Adrenal gland (tissue), 12 donors: ENCODE data around the gene ISCA1. TPM values are rescaled to one million over a fixed set of nuclear protein-coding genes. Genes with fewer than 3 reads are reported as not detected.
"Not testable (repeated sequence)": the region's sequence is repeated elsewhere in the genome, so short reads cannot be mapped to it uniquely, and the experiment has no call there.

Experiments
- DNase-seq, 7 donors: peaks; one replicate each; pipeline ENCODE4 v3.0.0-alpha.2; 2019 to 2020
- H3K27ac ChIP-seq, 5 donors: fragments of 200-600 bp; sonication (generic) in 4 of 5; 1 replicate in 3 of 5; 2 replicates in 2 of 5; pipeline versions ENCODE4 v1.5.1 to v1.8.0; 2016 to 2020; ENCODE audit warnings: mild to moderate bottlenecking in 1 of 5
- H3K27me3 ChIP-seq: fragments of 200-600 bp; 2 replicates; pipeline ENCODE4 v1.8.0; 2021
- H3K36me3 ChIP-seq, 2 donors: fragments of 200-600 bp; replicated peaks in 1 of 2; 1 replicate in 1 of 2; 2 replicates in 1 of 2; pipeline versions ENCODE4 v1.5.1 to v1.8.0; 2018 to 2022
- H3K4me1 ChIP-seq, 2 donors: fragments of 200-600 bp; replicated peaks in 1 of 2; 1 replicate in 1 of 2; 2 replicates in 1 of 2; pipeline versions ENCODE4 v1.5.1 to v1.8.0; 2018 to 2021
- H3K4me3 ChIP-seq, 4 donors: fragments of 200-600 bp; sonication (generic) in 3 of 4; one replicate each; pipeline ENCODE4 v1.5.1; 2016 to 2018
- H3K9me3 ChIP-seq, 3 donors: fragments of 200-600 bp; sonication (generic) in 1 of 3; replicated peaks in 1 of 3; 1 replicate in 2 of 3; 2 replicates in 1 of 3; pipeline versions ENCODE4 v1.5.1 to v1.8.0; 2016 to 2021
- CTCF ChIP-seq, 6 experiments: fragments of 450-650 bp in 4 of 6; fragments of 200-600 bp in 2 of 6; sonication (generic) in 1 of 6; IDR thresholded peaks; 1 replicate in 5 of 6; 2 replicates in 1 of 6; pipeline versions ENCODE4 v1.5.1 to v1.8.0; 2016 to 2021; ENCODE audit warnings: antibody characterized with exemption in 6 of 6, mild to moderate bottlenecking in 2 of 6, moderate library complexity in 1 of 6
- POLR2A ChIP-seq, 2 donors: fragments of 450-650 bp; IDR thresholded peaks; one replicate each; pipeline ENCODE4 v1.6.1; 2017; ENCODE audit warnings: antibody characterized with exemption in 2 of 2, mild to moderate bottlenecking in 2 of 2, moderate library complexity in 1 of 2
- WGBS, 4 donors: extraction: QIAGEN DNeasy Blood & Tissue Kit in 2 of 4; methylation state at CpG; one replicate each; pipeline versions ENCODE4 v1.1.5 to v1.1.7; 2013 to 2017; 5-methylcytosine and 5-hydroxymethylcytosine counted together
- intact Hi-C, 2 donors: fragments of 100-400 bp; cut with DNase I; formaldehyde crosslinking; loops; one replicate each; pipeline versions ENCODE4 v1.14.1 to v1.15.0; 2022 to 2023
- polyA plus RNA-seq, 3 donors: library from polyadenylated mRNA; stranded (reverse); fragments of 200-250 nt in 2 of 3; fragments of 350-450 nt in 1 of 3; fragmentation: Illumina TruSeq in 1 of 3; extraction: RNeasy Lipid Tissue Mini Kit (QIAGEN cat#74804) in 1 of 3; gene quantifications; one replicate each; pipeline ENCODE4 v1.2.3, GENCODE V29; 2013 to 2014
- total RNA-seq, 9 donors: library from RNA; depleted of rRNA in 4 of 9; stranded (reverse); fragments of >200 nt in 4 of 9; fragments of 120-200 nt in 1 of 9; fragmentation: NEBNext Ultra II Directional in 1 of 9; extraction: Animal tissue kit (Norgen Biotek cat#: 25700) in 1 of 9; gene quantifications; one replicate each; pipeline versions ENCODE4 v1.1.0 to v1.2.4, GENCODE V29; 2013 to 2023
- donor health status: healthy with polysubstance abuse.
- donor health status: Bipolar disorder and iron deficiency.
- donor health status: DM: yes; HTN: yes; CAD: no.
- donor health status: DM: no; HTN: no; CAD: no.
- donor health status: DM: no; HTN: no; CAD: no.
- donor health status: DM: yes; HTN: yes; CAD: no.

ISCA1 gene
- total and polyA plus RNA-seq, 12 donors = 16.3 to 128 (median 50.7) TPM

- Histone ChIP-seq H3K4me3 (no peak overlapping the region), H3K4me1 (peaks cover 0 to 15% of the 10 kb centered on the region in 2 donors), H3K36me3 (peaks cover 0 to 84% of the 10 kb centered on the region in 2 donors), H3K9me3 (no peaks in the 10 kb centered on the region), H3K27ac (no peak overlapping the region), H3K27me3 (no peaks in the 10 kb centered on the region)
- WGBS, 4 donors = 80 to 83% (median 82%) methylated on average over 8 of the region's 8 CpGs
- intact Hi-C loops = no loop called here
- no peak for DNase-seq
- TF ChIP-seq CTCF (IDR thresholded peaks at IDR 0.05) = no peak
- no peak for TF ChIP-seq POLR2A (IDR thresholded peaks at IDR 0.05)
These were observed 40.8 kb upstream of the ISCA1 start for GRCh38 chr9:86322973-86323644.

- TF ChIP-seq CTCF (IDR thresholded peaks at IDR 0.05) (no peak), POLR2A (IDR thresholded peaks at IDR 0.05) (no peak)
- intact Hi-C loops = no loop called here
- DNase-seq = peak in 5 of 7 donors; percentile 18 to 52 (median 35)
- peaks cover 0 to 89% of the 10 kb centered on the region in 2 donors for H3K36me3 ChIP-seq
- H3K27ac ChIP-seq = no peak overlapping the region
- H3K4me1 ChIP-seq = peaks cover 0 to 6% of the 10 kb centered on the region in 2 donors
- no peaks in the 10 kb centered on the region for H3K9me3 ChIP-seq
- H3K27me3 ChIP-seq = no peaks in the 10 kb centered on the region
- 73 to 82% (median 77%) methylated on average over 5 of the region's 5 CpGs for WGBS, 4 donors
- H3K4me3 ChIP-seq = no peak overlapping the region
These were observed 39.0 kb upstream of the ISCA1 start for GRCh38 chr9:86321373-86321772.

GRCh38 chr9:86318187-86318586 lies 35.8 kb upstream of the ISCA1 start:
- WGBS, 4 donors = 96 to 100% (median 99%) methylated on average over 4 of the region's 4 CpGs
- Histone ChIP-seq H3K36me3 (peaks cover 0 to 71% of the 10 kb centered on the region in 2 donors), H3K27me3 (no peaks in the 10 kb centered on the region), H3K9me3 (no peaks in the 10 kb centered on the region), H3K4me1 (peaks cover 6 to 21% of the 10 kb centered on the region in 2 donors), H3K4me3 (no peak overlapping the region), H3K27ac (no peak overlapping the region)
- intact Hi-C loops = no loop called here
- TF ChIP-seq CTCF (IDR thresholded peaks at IDR 0.05) (no peak), POLR2A (IDR thresholded peaks at IDR 0.05) (no peak)
- no peak for DNase-seq

GRCh38 chr9:86315078-86315477 lies 32.7 kb upstream of the ISCA1 start:
- Histone ChIP-seq H3K36me3 (peaks cover 0 to 50% of the 10 kb centered on the region in 2 donors), H3K4me1 (peaks cover 6 to 21% of the 10 kb centered on the region in 2 donors), H3K27me3 (no peaks in the 10 kb centered on the region), H3K4me3 (no peak overlapping the region), H3K9me3 (no peaks in the 10 kb centered on the region), H3K27ac (peak overlapping the region in 1 of 5 donors; percentile 13)
- intact Hi-C loops = no loop called here
- DNase-seq = no peak
- TF ChIP-seq CTCF (IDR thresholded peaks at IDR 0.05) (no peak), POLR2A (IDR thresholded peaks at IDR 0.05) (no peak)
- 14 to 28% (median 18%) methylated on average over 2 of the region's 2 CpGs for WGBS, 4 donors

GRCh38 chr9:86312959-86313358 lies 30.6 kb upstream of the ISCA1 start:
- H3K36me3 ChIP-seq = peaks cover 0 to 51% of the 10 kb centered on the region in 2 donors
- H3K4me1 ChIP-seq = peaks cover 6 to 21% of the 10 kb centered on the region in 2 donors
- WGBS, 4 donors = 99 to 100% (median 100%) methylated on average over 2 of the region's 2 CpGs
- H3K27ac ChIP-seq, DNase-seq, H3K27me3 ChIP-seq, H3K4me3 ChIP-seq, H3K9me3 ChIP-seq, intact Hi-C loops: not testable (repeated sequence)
